GM19468 (cell line): ENCODE measurements around the gene ADD2.

Experiments
- ATAC-seq: cut with Tn5 transposase; IDR thresholded peaks from one replicate; pipeline ENCODE4 v1.9.1; 2021; ENCODE audit warnings: mild to moderate bottlenecking, moderate library complexity, moderate number of reproducible peaks; ENCODE audit not compliant: unreplicated experiment; ENCODE audit errors: extremely low read depth

ADD2 gene

DNA sequence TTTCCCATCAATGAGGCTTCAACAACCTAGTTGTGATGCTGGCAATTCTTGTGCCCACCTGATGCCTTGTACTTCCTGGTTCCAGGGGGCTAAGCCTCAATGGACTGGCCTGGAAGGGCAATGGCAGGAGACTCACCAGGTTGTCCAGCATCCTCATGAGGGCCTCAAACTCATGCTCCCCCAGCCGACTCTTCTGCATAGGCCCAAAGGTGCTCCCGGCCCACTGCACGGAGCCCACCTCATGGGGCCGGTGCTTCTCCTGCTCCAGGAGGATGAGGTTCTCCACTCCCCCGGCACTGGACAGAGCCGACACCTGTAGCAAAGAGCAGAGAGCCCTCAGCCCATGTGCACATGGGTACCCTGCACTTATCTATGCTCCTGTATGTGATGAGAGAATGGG is 84.5 kb downstream of the ADD2 start:
- no peak for ATAC-seq

DNA sequence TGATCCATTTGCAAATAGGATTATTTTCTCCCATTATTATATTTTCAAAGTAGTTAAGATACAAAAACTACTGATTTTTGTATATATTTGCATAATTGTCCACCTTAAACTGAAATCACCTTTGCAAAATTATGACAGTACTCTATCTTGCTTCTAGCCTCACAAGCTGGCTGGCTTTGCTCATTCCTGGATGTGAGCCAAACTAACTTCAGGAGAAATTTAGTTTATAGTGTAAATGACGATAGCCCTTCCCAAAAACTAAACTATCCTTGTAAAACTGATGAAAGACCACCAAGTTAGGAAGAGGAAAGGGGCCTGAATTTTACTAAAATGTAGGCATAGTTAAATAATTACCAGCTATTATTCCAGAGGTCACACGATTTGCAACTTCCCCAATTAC is 87.3 kb downstream of the ADD2 start:
- no peak for ATAC-seq

- ATAC-seq: no peak
Measured at GRCh38 chr2:70679259-70679658, 88.7 kb downstream of the ADD2 start.

DNA sequence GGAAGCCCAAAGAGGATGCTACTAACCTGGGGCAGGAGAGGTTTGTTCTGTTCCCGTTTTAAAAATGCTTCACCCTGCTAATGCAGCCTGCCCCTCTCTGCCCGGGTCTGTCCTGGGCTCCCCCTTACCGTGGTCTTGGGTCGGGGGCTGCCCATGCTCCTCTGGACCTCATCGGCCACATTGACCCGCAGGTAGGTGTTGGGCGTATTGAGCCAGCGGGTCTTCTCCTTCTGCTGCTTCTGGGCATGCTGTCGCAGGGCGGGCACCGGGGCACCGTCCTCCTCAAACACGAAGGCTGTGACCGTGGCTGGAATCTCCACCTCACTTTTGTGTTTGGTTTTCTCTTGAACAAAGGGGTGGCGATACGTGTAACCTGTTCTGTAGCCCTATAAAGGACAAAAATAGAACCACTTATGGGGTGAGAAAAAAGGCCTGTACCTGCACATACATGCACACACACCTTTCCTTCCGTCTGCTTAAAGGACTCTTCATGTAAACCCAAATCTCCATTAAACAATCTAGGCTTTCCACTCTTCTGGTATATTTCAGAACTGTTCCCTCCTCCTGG is 89.3 kb downstream of the ADD2 start:
- no peak for ATAC-seq

DNA sequence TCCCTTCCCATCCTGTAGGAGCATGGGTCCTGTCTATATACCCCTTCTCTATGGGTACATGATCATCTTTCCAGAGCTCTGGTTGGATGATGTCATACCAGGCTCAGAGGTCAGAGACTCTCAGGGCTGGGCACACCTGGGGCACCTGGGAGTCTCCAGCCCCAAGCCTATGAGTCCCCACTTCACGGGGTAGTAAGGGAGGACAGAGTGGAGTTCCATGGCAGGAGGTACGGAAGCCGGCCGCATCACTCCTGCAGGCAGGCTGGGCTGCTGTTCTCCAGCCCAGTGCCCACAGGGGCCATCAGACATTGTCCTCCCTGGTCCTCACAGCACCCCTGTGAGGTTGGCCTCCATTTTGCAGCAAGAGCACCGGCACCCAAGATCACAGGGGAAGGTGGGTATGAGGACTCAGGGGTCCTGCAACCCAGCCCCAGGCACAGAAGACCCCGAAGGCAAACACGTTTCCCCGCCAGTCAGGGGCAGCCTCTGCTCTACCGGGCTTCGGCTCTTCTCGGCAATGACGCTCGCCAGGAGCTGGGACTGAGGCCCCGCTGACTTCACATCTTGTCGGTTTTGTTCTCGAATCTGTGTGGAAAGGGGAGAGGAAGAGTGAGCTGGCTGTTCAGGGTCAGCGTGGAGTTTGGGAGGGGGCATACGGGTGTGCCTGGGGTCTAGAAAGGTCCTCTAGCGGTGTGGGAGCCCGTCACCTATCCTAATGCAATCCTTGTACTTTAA is 91.5 kb downstream of the ADD2 start:
- ATAC-seq: no peak

- no peak for ATAC-seq
Measured at GRCh38 chr2:70675862-70676261, 92.1 kb downstream of the ADD2 start.

DNA sequence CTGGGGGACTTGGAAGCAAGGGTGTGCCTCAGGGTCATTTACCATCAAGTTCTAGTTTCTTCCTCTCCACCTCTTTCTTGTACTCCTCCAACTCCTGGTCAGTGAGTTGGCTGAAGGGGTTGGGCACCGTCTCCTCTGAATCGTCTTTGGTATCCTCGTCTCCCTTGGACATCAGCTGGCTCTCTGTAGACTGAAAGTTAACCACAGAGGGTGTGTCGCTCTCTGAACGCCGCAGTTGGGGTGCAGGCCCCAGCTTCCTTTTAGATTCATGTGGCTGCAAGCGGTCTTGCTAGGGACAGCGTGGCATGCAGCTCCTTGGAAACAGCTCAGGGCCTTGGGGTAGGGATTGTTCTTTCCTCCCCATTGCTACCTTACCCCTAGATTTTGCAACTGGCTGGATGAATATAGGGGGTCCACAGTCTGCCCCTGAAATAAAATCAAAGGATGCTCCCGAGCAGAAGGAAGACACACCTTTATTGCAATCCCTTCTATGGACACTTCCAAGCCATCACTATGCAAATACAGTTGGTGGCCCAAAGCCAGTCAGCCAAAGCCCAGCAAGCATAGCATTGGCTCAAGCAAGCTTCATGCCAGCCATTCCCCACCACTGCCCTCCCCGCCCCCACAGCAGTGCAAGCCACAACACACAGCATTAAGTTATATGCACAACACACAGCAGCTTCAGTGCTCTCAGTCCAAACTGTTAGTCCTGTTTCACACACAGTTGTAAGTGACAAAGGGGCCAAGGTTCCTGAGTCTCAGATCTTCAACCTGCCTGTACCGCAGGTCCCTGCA is 93.2 kb downstream of the ADD2 start:
- ATAC-seq: no peak

DNA sequence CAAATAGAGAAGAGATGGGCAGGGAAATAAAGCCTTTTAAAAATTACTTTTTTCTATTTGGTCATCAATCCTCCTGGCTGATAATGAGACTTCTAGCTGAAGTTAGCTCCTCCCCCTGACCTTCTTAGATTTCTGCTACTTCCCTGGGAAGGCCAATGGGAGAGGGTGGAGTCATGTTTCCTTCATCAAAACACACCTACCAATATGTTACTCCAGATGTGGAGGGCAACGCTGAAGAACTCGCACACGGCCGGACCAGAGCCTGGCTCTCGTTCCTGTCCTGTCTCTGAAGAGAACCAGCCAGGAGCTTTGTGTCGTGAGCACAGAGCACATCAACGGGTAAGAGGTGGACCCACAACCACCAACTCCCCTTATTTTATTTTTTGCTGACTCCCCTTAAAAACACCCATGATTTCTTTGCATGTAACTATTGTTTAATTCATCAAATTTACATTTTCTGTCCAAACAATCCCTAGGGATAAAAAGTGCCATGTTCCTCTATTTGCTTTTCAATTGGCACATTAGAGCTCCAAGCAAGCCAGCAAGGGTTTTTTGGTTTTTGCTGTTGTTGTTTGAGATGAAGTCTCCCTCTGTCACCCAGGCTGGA is 94.9 kb downstream of the ADD2 start:
- ATAC-seq: no peak

- no peak for ATAC-seq
Measured at GRCh38 chr2:70671092-70671675, 96.8 kb downstream of the ADD2 start.

DNA sequence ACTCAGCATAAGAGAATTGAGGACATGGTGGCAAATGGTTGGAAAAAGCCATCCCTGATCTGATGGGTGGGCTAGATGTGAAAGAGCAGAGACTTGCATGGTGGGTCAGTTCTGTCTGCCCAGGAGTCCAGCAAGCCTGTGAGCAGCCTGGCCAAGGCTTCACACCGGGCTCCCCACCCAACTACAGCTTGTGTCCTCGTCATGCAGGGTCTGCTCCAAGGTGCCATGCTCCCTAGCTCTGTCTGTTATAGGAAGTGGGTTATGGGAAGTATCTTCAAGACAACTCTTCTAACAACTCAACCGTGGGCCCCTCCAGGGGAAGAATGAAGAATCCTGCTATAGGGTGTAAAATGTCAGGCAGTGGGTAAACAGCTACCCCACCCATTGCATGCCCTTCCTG is 97.4 kb downstream of the ADD2 start:
- ATAC-seq: no peak

GRCh38 chr2:70670202-70670601 is 97.8 kb downstream of the ADD2 start:
- no peak for ATAC-seq

DNA sequence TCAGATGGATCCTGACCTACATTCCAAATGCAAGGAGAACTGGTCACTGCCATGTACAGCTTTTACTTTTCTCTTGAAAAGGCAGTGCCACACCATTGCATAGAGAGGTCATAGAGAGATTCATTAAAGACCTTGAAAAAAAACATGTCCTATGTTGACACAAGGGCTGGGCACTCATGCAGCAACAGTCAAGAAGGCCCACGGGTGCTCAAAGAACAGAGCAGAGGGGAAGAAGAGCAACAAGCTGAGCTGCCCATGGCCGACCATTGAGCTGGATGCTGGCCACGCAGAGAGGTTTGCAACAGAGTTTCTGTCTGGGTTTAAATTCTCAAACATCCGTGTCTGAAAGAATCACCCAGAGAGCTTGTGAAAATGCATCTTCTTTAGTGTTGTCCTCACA is 99.1 kb downstream of the ADD2 start:
- ATAC-seq: no peak

DNA sequence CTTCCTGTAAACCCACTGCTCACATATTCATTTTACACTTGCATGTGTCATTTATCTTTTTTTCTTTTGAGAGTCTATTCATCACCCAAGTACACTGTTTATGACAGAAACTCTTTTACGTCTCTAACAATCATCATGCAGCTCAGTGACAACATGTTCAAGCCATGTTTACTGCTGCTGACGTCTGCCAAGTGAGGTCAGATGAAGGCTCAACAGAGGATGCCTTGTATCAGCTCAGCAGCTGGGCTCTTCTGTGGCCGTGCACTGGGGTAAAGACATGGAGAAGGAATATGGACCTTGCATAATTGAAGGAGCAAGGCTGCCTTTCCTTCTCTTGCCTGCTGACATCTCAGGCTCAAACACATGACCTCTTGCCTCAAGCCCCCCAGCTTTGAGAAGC is 99.6 kb downstream of the ADD2 start:
- ATAC-seq: no peak

DNA sequence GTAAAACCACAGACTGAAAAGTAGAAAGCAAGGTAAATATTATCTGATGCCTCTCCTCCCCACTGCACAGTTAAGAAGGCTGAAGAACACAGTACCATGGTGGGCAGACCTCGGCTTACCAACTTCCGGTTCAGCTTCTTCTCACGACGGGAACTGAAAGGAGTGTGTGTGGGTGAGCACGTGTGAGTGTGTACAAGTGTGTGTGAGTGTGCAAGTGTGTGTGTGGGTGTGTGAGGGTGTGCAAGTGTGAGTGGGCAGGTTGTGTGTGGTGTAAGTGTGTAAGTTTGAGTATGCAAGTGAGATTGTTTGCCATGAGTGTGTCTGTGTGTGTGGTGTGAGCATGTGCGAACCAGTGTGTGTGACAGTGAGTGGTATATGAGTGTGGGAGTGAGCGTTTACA is 103.5 kb downstream of the ADD2 start:
- no peak for ATAC-seq

DNA sequence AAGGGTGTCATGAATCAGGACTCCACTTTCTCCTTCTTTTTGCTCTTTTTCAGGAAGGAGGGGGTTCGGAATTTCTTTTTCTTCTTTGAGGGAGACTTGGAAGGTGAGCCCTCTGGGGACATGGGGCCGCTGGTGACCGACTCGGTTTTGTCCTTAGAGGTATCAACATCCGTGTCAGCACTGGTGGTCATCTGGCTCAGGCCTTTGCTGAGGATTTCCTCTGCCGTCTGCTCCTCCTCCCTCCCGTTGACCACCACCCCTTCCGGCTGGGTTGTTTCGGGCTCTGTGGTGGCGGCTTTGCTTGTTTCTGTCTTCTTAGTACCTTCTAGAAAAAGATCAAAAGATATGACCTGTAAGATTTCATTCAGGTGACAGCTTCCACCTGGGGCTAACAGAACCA is 104.6 kb downstream of the ADD2 start:
- ATAC-seq: no peak

GRCh38 chr2:70659551-70659950 is 108.4 kb downstream of the ADD2 start:
- no peak for ATAC-seq

DNA sequence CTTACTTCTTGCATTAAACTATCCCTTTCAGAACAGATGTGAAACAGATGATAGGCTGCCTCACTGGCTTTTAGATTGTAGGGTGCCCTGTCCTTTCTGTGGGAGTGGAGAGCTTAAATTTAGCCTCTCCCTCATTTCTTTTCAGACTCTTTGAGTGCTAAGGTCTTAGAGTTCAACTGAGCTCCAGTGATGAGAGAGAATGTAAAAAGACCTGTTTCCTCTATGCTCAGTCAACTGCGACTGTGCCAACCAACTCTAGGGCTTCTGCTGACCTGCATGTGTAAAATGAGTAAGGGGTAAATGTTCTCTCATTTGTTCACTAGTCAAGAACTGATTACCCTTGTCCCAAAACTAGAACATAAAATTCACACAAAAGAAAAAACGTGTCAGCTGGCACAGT is 109.5 kb downstream of the ADD2 start:
- ATAC-seq: no peak

- no peak for ATAC-seq
Measured at GRCh38 chr2:70657246-70657645, 110.8 kb downstream of the ADD2 start.

GRCh38 chr2:70656421-70657010 is 111.5 kb downstream of the ADD2 start:
- ATAC-seq: no peak

GRCh38 chr2:70655786-70656185 is 112.2 kb downstream of the ADD2 start:
- ATAC-seq: no peak
